HG03280 (cell line): ENCODE data around the gene LRFN3.

Experiments used
- ATAC-seq: cut with Tn5 transposase; IDR thresholded peaks from one replicate; pipeline ENCODE4 v1.9.1; 2021; ENCODE audit warnings: mild to moderate bottlenecking, moderate library complexity; ENCODE audit not compliant: unreplicated experiment

The LRFN3 gene

GRCh38 chr19:35993923-35994598 lies 57.9 kb downstream of the LRFN3 start:
- ATAC-seq, result no peak
